ENCODE data around the gene GPI. TPM values are rescaled to one million over a fixed set of nuclear protein-coding genes. Genes with fewer than 3 reads are reported as not detected.

GPI gene
- total RNA-seq, 6 donors from 2014 or later, result 90.4 to 198 (median 128) TPM

- H3K36me3 ChIP-seq, result peaks cover 0 to 74% (median 44%) of the 10 kb centered on the region in 4 donors
- H3K4me3 ChIP-seq, result no peak overlapping the region
- H3K27me3 ChIP-seq, result no peaks in the 10 kb centered on the region
- H3K4me1 ChIP-seq, result peaks cover 10 to 24% (median 14%) of the 10 kb centered on the region in 4 donors
- no peak for TF ChIP-seq CTCF (IDR thresholded peaks at IDR 0.05)
- TF ChIP-seq POLR2AphosphoS5 (IDR thresholded peaks at IDR 0.05), result no peak
- no peak for TF ChIP-seq POLR2A (IDR thresholded peaks at IDR 0.05)
- no peak for TF ChIP-seq EP300 (IDR thresholded peaks at IDR 0.05)
- 88 to 89% methylated on average over 3 to 4 of the region's 4 CpGs for WGBS, 2 donors
- no peaks in the 10 kb centered on the region for H3K9me3 ChIP-seq
- DNase-seq, result no peak
- no peak overlapping the region for H3K27ac ChIP-seq
- no peak for ATAC-seq (ENCODE audit: low FRiP score in 2 of 2)
Observed at GRCh38 chr19:34370983-34371382, 6.0 kb downstream of the GPI start.

GRCh38 chr19:34373601-34374288 is 8.7 kb downstream of the GPI start:
- Histone ChIP-seq H3K4me3 (no peak overlapping the region), H3K36me3 (peaks cover 12 to 80% (median 54%) of the 10 kb centered on the region in 4 donors), H3K27ac (no peak overlapping the region), H3K4me1 (peaks cover 0 to 6% (median 0%) of the 10 kb centered on the region in 4 donors), H3K27me3 (no peaks in the 10 kb centered on the region), H3K9me3 (no peaks in the 10 kb centered on the region)
- no peak for DNase-seq
- WGBS, 2 donors, result 95 to 97% methylated on average over 10 to 11 of the region's 11 CpGs
- no peak for ATAC-seq (ENCODE audit: low FRiP score in 2 of 2)
- TF ChIP-seq EP300 (IDR thresholded peaks at IDR 0.05), result no peak
- TF ChIP-seq POLR2AphosphoS5 (IDR thresholded peaks at IDR 0.05), result no peak
- TF ChIP-seq POLR2A (IDR thresholded peaks at IDR 0.05), result no peak
- no peak for TF ChIP-seq CTCF (IDR thresholded peaks at IDR 0.05)

- H3K9me3 ChIP-seq, result no peaks in the 10 kb centered on the region
- TF ChIP-seq CTCF (IDR thresholded peaks at IDR 0.05) (no peak), EP300 (IDR thresholded peaks at IDR 0.05) (no peak), POLR2AphosphoS5 (IDR thresholded peaks at IDR 0.05) (no peak), POLR2A (IDR thresholded peaks at IDR 0.05) (no peak)
- DNase-seq (no peak), ATAC-seq (ENCODE audit: low FRiP score in 2 of 2) (no peak)
- H3K36me3 ChIP-seq, result peaks cover 19 to 80% (median 52%) of the 10 kb centered on the region in 4 donors
- H3K27me3 ChIP-seq, result no peaks in the 10 kb centered on the region
- H3K4me1 ChIP-seq, result peaks cover 0 to 5% (median 0%) of the 10 kb centered on the region in 4 donors
- 78 to 79% methylated on average over 6 to 8 of the region's 8 CpGs for WGBS, 2 donors
- H3K27ac ChIP-seq, result no peak overlapping the region
- no peak overlapping the region for H3K4me3 ChIP-seq
Observed at GRCh38 chr19:34375598-34375997, 10.6 kb downstream of the GPI start.

- no peaks in the 10 kb centered on the region for H3K4me1 ChIP-seq
- peaks cover 42 to 88% (median 70%) of the 10 kb centered on the region in 4 donors for H3K36me3 ChIP-seq
- no peak overlapping the region for H3K27ac ChIP-seq
- H3K4me3 ChIP-seq, result no peak overlapping the region
- no peaks in the 10 kb centered on the region for H3K9me3 ChIP-seq
- ATAC-seq (ENCODE audit: low FRiP score in 2 of 2) (no peak), DNase-seq (no peak)
- TF ChIP-seq EP300 (IDR thresholded peaks at IDR 0.05) (no peak), CTCF (IDR thresholded peaks at IDR 0.05) (no peak), POLR2AphosphoS5 (IDR thresholded peaks at IDR 0.05) (no peak), POLR2A (IDR thresholded peaks at IDR 0.05) (no peak)
- WGBS, 2 donors, result 95 to 100% methylated on average over 2 to 5 of the region's 5 CpGs
- H3K27me3 ChIP-seq, result no peaks in the 10 kb centered on the region
Observed at GRCh38 chr19:34380639-34381241, 15.7 kb downstream of the GPI start.

Data from upper lobe of left lung (tissue), 6 donors.